HepG2 (cell line): ENCODE measurements around the gene THOC6. TPM values are rescaled to one million over a fixed set of nuclear protein-coding genes. Genes with fewer than 3 reads are reported as not detected.
A peak's percentile ranks its signal among the peaks of the same experiment; 100 is the strongest.

Source experiments
- ATAC-seq: fragments of 200-7000 bp; cut with Tn5 transposase; 3 replicates; pipeline ENCODE4 v1.9.1; 2020; ENCODE audit warnings: mild to moderate bottlenecking, moderate library complexity
- BruUV-seq: library from RNA; stranded (reverse); fragments of 400-500 nt; replicated peaks from 2 replicates; lab custom pipeline; 2021; lab: Mats Ljungman, UMichigan
- CTCF ChIA-PET: fragments of 300-600 bp; formaldehyde crosslinking; extraction: SDS; loops from one replicate; lab custom pipeline; 2021; ENCODE audit warnings: low total read pairs, inconsistent platforms, low intra/inter-chr PET ratio; lab: Yijun Ruan, JAX
- POLR2A ChIA-PET: fragments of 350-600 bp; sonication (Branson Sonifier 250); formaldehyde crosslinking; loops from one replicate; lab custom pipeline; 2020; ENCODE audit warnings: antibody characterized with exemption, inconsistent platforms; lab: Yijun Ruan, JAX
- DNase-seq: peaks from one replicate; pipeline ENCODE4 v3.0.0-alpha.2; 2015; ENCODE audit warnings: low spot score
- FAIRE-seq: peaks from 3 replicates; lab custom pipeline; 2011; peaks lifted over from hg19 to GRCh38; lab: Jason Lieb, UNC
- H2AFZ ChIP-seq: one replicate; pipeline ENCODE4 v1.6.1; 2011; ENCODE audit warnings: low read length, inconsistent platforms
- H3K27ac ChIP-seq: fragments of 300-600 bp; 3 replicates; pipeline ENCODE4 v1.8.0; 2011; ENCODE audit warnings: mixed run types, mild to moderate bottlenecking, mixed read lengths, low read length, inconsistent platforms; ENCODE audit not compliant: insufficient read depth; ENCODE audit errors: extremely low read length
- H3K27me3 ChIP-seq, 2 experiments: fragments of 200-600 bp in 1 of 2; 2 replicates in 1 of 2; 3 replicates in 1 of 2; pipeline versions ENCODE4 v1.6.0 to v1.8.0; 2011; ENCODE audit warnings: low read length in 2 of 2, mild to moderate bottlenecking in 2 of 2, moderate library complexity in 2 of 2, inconsistent platforms in 1 of 2; ENCODE audit not compliant: insufficient read depth in 2 of 2, control insufficient read depth in 1 of 2
- H3K36me3 ChIP-seq, 2 experiments: fragments of 200-600 bp in 1 of 2; replicated peaks in 1 of 2; 2 replicates in 1 of 2; 3 replicates in 1 of 2; pipeline versions ENCODE4 v1.5.1 to v1.8.0; 2011; ENCODE audit warnings: low read length in 2 of 2, inconsistent platforms in 1 of 2; ENCODE audit not compliant: insufficient read depth in 2 of 2, control insufficient read depth in 1 of 2
- H3K4me1 ChIP-seq: 2 replicates; pipeline ENCODE4 v1.5.1; 2012; ENCODE audit warnings: low read length, inconsistent platforms; ENCODE audit not compliant: insufficient read depth
- H3K4me2 ChIP-seq: 2 replicates; pipeline ENCODE4 v1.6.0; 2011; ENCODE audit warnings: low read depth, low read length, inconsistent platforms
- H3K4me3 ChIP-seq, 3 experiments: fragments of 200-600 bp in 1 of 3; sonication (generic), shearing (Covaris generic) in 1 of 3; replicated peaks in 1 of 3; 2 replicates each; pipeline ENCODE4 v1.5.1; 2011 to 2016; ENCODE audit warnings: low read length in 3 of 3, inconsistent platforms in 2 of 3, low read depth in 2 of 3, mild to moderate bottlenecking in 2 of 3, control low read depth in 1 of 3, mixed read lengths in 1 of 3; ENCODE audit not compliant: insufficient read depth in 1 of 3
- H3K79me2 ChIP-seq: one replicate; pipeline ENCODE4 v1.6.1; 2011; ENCODE audit warnings: low read length, inconsistent platforms; ENCODE audit not compliant: insufficient read depth
- H3K9ac ChIP-seq: 2 replicates; pipeline ENCODE4 v1.6.0; 2011; ENCODE audit warnings: mild to moderate bottlenecking, low read depth, low read length, inconsistent platforms; ENCODE audit not compliant: insufficient read depth
- H3K9me3 ChIP-seq: 2 replicates; pipeline ENCODE4 v1.5.1; 2012; ENCODE audit warnings: mild to moderate bottlenecking, low read length
- H4K20me1 ChIP-seq: 2 replicates; pipeline ENCODE4 v1.6.0; 2011; ENCODE audit warnings: inconsistent platforms, mild to moderate bottlenecking, low read length, moderate library complexity; ENCODE audit not compliant: insufficient read depth
- ATF6 ChIP-seq: sonication (generic); formaldehyde crosslinking; conservative IDR thresholded peaks from 2 replicates; pipeline ENCODE4 v1.4.0; 2020; ENCODE audit warnings: missing genetic modification reagents
- CENPX ChIP-seq: sonication (generic); formaldehyde crosslinking; IDR thresholded peaks from 2 replicates; pipeline ENCODE4 v1.9.0; 2021; ENCODE audit warnings: mild to moderate bottlenecking, missing genetic modification reagents, moderate library complexity
- DMAP1 ChIP-seq: IDR thresholded peaks from 2 replicates; pipeline ENCODE4 v1.6.1; 2016
- FOXP1 ChIP-seq, 2 experiments: fragments of 450-650 bp in 1 of 2; IDR thresholded peaks; 2 replicates each; pipeline ENCODE4 v1.6.1; 2017 to 2018; ENCODE audit warnings: antibody characterized with exemption in 1 of 2
- HIVEP1 ChIP-seq: sonication (generic); formaldehyde crosslinking; IDR thresholded peaks from 2 replicates; pipeline ENCODE4 v1.4.0; 2020; ENCODE audit warnings: mild to moderate bottlenecking, missing genetic modification reagents
- HOXA7 ChIP-seq: sonication (generic); formaldehyde crosslinking; IDR thresholded peaks from 2 replicates; pipeline ENCODE4 v1.8.1; 2022; ENCODE audit warnings: mild to moderate bottlenecking, missing genetic modification reagents, moderate library complexity
- JDP2 ChIP-seq: sonication (generic); formaldehyde crosslinking; IDR thresholded peaks from 2 replicates; pipeline ENCODE4 v1.8.1; 2022; ENCODE audit warnings: missing genetic modification reagents, borderline replicate concordance
- SALL1 ChIP-seq: sonication (generic); formaldehyde crosslinking; IDR thresholded peaks from 2 replicates; pipeline ENCODE4 v1.8.0; 2022; ENCODE audit warnings: mild to moderate bottlenecking, missing genetic modification reagents
- SNAI1 ChIP-seq: sonication (generic); formaldehyde crosslinking; IDR thresholded peaks from 2 replicates; pipeline ENCODE4 v1.5.0; 2020; ENCODE audit warnings: mild to moderate bottlenecking, missing genetic modification reagents, borderline replicate concordance
- SRSF1 ChIP-seq: fragments of 200-400 bp; formaldehyde crosslinking; optimal IDR thresholded peaks from 2 replicates; pipeline ENCODE3; 2017; ENCODE audit warnings: mild to moderate bottlenecking, low read depth, low read length, moderate library complexity
- TAF15 ChIP-seq: fragments of 200-400 bp; formaldehyde crosslinking; IDR thresholded peaks from one replicate; pipeline ENCODE4 v1.6.1; 2018; ENCODE audit warnings: mild to moderate bottlenecking, low read depth, low read length; ENCODE audit not compliant: poor library complexity, severe bottlenecking
- ZIK1 ChIP-seq: sonication (generic); formaldehyde crosslinking; IDR thresholded peaks from 2 replicates; pipeline ENCODE4 v1.5.0; 2020; ENCODE audit warnings: mild to moderate bottlenecking, low read depth, missing genetic modification reagents, borderline replicate concordance
- ZNF468 ChIP-seq: sonication (generic); formaldehyde crosslinking; IDR thresholded peaks from 2 replicates; pipeline ENCODE4 v1.8.0; 2022; ENCODE audit warnings: mild to moderate bottlenecking, moderate library complexity, missing genetic modification reagents
- ZNF670 ChIP-seq: sonication (generic); formaldehyde crosslinking; IDR thresholded peaks from 2 replicates; pipeline ENCODE4 v1.8.0; 2022; ENCODE audit warnings: mild to moderate bottlenecking, missing genetic modification reagents, borderline replicate concordance
- WGBS: methylation state at CpG from one replicate; pipeline ENCODE4 v1.1.6; 2017; ENCODE audit warnings: low lambda C conversion rate; 5-methylcytosine and 5-hydroxymethylcytosine counted together
- in situ Hi-C: cut with HindIII; loops from 2 replicates; pipeline ENCODE4 v1.10.0; 2017; ENCODE audit warnings: low pct_unique_long_range_greater_than_20kb; ENCODE audit not compliant: extremely low pct_ligation_motif_present
- intact Hi-C: fragments of 100-400 bp; cut with micrococcal nuclease; formaldehyde crosslinking; loops from one replicate; pipeline ENCODE4 v1.10.0; 2022; ENCODE audit not compliant: unreplicated experiment
- polyA plus RNA-seq, 8 experiments: library from polyadenylated mRNA; depleted of rRNA in 3 of 8; stranded (reverse) in 7 of 8; unstranded in 1 of 8; fragments of >200 nt; fragmentation: Illumina TruSeq in 4 of 8; extraction: Trizol in 4 of 8; gene quantifications; 2 replicates each; pipeline versions ENCODE4 v1.2.1 to v1.2.3, GENCODE V29; 2011 to 2016; ENCODE audit warnings: low read depth in 4 of 8, missing spikeins in 1 of 8, mixed read lengths in 1 of 8; ENCODE audit not compliant: insufficient read depth in 1 of 8
- total RNA-seq, 5 experiments: library from RNA; depleted of rRNA; stranded (reverse); fragments of >200 nt; fragmentation: Illumina TruSeq; extraction: Trizol; gene quantifications; 2 replicates each; pipeline ENCODE4 v1.2.3, GENCODE V29; 2016; ENCODE audit warnings: low read depth in 1 of 5
- TF ChIP-seq, protein P1 (sequence below): sonication (generic); formaldehyde crosslinking; IDR thresholded peaks from 2 replicates; pipeline ENCODE4 v1.5.0; 2020; ENCODE audit warnings: missing genetic modification reagents
- TF ChIP-seq, protein P2 (sequence below): sonication (generic); formaldehyde crosslinking; IDR thresholded peaks from 2 replicates; pipeline ENCODE4 v1.4.0; 2020; ENCODE audit warnings: mild to moderate bottlenecking, low read depth, missing genetic modification reagents
- TF ChIP-seq, protein P3 (sequence below), 2 experiments: fragments of 450-650 bp in 1 of 2; sonication (generic) in 1 of 2; formaldehyde crosslinking; IDR thresholded peaks; 2 replicates each; pipeline versions ENCODE4 v1.5.0 to v1.8.0; 2020 to 2022; ENCODE audit warnings: mild to moderate bottlenecking in 1 of 2, missing genetic modification reagents in 1 of 2

THOC6 gene
- total and polyA plus RNA-seq, 2 of the 13 experiments (the other 11 are each of a cell fraction or from before 2014, with no cell fraction given) = 32.1 to 37.0 TPM

DNA sequence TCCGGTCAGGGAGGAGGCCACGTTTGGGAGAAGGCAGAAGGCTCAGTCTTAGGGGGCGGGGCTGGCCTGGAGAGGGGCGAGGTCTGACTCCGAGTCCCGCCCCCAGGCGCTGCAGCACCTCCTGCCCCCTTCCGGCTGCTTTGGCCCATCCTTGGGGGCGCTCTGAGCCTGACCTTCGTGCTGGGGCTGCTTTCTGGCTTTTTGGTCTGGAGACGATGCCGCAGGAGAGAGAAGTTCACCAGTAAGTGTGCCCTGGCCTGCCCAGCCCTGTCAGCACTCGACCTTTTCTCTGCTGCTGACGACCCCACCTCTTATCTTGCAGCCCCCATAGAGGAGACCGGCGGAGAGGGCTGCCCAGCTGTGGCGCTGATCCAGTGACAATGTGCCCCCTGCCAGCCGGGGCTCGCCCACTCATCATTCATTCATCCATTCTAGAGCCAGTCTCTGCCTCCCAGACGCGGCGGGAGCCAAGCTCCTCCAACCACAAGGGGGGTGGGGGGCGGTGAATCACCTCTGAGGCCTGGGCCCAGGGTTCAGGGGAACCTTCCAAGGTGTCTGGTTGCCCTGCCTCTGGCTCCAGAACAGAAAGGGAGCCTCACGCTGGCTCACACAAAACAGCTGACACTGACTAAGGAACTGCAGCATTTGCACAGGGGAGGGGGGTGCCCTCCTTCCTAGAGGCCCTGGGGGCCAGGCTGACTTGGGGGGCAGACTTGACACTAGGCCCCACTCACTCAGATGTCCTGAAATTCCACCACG, 2.2 kb upstream of the THOC6 start:
- ChIA-PET POLR2A (interaction anchor here (0.7 to 18.8 kb wide), 21 partner anchors 10 to 866 kb away, joined by 3 to 750 read pairs (median 5); partner anchors contain the start of genes CLDN9, FLYWCH2, IL32 and KREMEN2), CTCF (interaction anchor here (0.9 kb wide), 1 partner anchor 18 kb away, joined by 4 read pairs; no protein-coding TSS in a partner anchor)
- in situ Hi-C loops (no loop called here), intact Hi-C loops (no loop called here)
- DNase-seq (peak; percentile 68), ATAC-seq (peak; percentile 23), FAIRE-seq (no peak)
- peak overlapping the region; percentile 65 to 93 (median 76) for H3K4me3 ChIP-seq
- peak overlapping the region; percentile 99 for H3K9ac ChIP-seq
- H3K36me3 ChIP-seq = peaks cover 9 to 14% of the 10 kb centered on the region in 2 experiments; a peak in 4 of 5 replicates
- H3K27me3 ChIP-seq = no peaks in the 10 kb centered on the region; a peak in 2 of 5 replicates
- H3K4me2 ChIP-seq = peak overlapping the region; percentile 85
- H3K9me3 ChIP-seq = no peaks in the 10 kb centered on the region
- peak overlapping the region; percentile 93 for H3K27ac ChIP-seq
- 3% methylated on average over 5 of the region's 25 CpGs for WGBS
- no peak overlapping the region for H2AFZ ChIP-seq
- peaks cover 5% of the 10 kb centered on the region for H3K79me2 ChIP-seq
- peaks cover 61% of the 10 kb centered on the region for H3K4me1 ChIP-seq
- peaks cover 31% of the 10 kb centered on the region; the same call in 1 of the 2 replicates for H4K20me1 ChIP-seq
- BruUV-seq = TSS peak; percentile 59
- TF ChIP-seq, protein P1, sequence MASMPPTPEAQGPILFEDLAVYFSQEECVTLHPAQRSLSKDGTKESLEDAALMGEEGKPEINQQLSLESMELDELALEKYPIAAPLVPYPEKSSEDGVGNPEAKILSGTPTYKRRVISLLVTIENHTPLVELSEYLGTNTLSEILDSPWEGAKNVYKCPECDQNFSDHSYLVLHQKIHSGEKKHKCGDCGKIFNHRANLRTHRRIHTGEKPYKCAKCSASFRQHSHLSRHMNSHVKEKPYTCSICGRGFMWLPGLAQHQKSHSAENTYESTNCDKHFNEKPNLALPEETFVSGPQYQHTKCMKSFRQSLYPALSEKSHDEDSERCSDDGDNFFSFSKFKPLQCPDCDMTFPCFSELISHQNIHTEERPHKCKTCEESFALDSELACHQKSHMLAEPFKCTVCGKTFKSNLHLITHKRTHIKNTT (CRISPR knock-in tag) = no peak
- TF ChIP-seq SRSF1 (peak; percentile 47), TAF15 (peak; percentile 18), ATF6 (no peak), SNAI1 (CRISPR knock-in tag) (0 out of 2 replicates have a peak, but pooled peaks have one; percentile 22), HIVEP1 (CRISPR knock-in tag) (no peak), CENPX (CRISPR knock-in tag) (no peak), FOXP1 (IDR thresholded peaks at IDR 0.05) (no peak), FOXP1 (CRISPR knock-in tag; IDR thresholded peaks at IDR 0.05) (no peak), JDP2 (CRISPR knock-in tag) (no peak), HOXA7 (CRISPR knock-in tag) (no peak), ZIK1 (CRISPR knock-in tag) (no peak), DMAP1 (no peak), SALL1 (CRISPR knock-in tag) (peak; percentile 8; the same call in 1 of the 2 replicates), ZNF468 (CRISPR knock-in tag) (0 out of 2 replicates have a peak, but pooled peaks have one; percentile 50), ZNF670 (no peak)
- TF ChIP-seq, protein P2, sequence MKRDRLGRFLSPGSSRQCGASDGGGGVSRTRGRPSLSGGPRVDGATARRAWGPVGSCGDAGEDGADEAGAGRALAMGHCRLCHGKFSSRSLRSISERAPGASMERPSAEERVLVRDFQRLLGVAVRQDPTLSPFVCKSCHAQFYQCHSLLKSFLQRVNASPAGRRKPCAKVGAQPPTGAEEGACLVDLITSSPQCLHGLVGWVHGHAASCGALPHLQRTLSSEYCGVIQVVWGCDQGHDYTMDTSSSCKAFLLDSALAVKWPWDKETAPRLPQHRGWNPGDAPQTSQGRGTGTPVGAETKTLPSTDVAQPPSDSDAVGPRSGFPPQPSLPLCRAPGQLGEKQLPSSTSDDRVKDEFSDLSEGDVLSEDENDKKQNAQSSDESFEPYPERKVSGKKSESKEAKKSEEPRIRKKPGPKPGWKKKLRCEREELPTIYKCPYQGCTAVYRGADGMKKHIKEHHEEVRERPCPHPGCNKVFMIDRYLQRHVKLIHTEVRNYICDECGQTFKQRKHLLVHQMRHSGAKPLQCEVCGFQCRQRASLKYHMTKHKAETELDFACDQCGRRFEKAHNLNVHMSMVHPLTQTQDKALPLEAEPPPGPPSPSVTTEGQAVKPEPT (CRISPR knock-in tag) = no peak; the same call in 1 of the 2 replicates
- TF ChIP-seq, protein P3, sequence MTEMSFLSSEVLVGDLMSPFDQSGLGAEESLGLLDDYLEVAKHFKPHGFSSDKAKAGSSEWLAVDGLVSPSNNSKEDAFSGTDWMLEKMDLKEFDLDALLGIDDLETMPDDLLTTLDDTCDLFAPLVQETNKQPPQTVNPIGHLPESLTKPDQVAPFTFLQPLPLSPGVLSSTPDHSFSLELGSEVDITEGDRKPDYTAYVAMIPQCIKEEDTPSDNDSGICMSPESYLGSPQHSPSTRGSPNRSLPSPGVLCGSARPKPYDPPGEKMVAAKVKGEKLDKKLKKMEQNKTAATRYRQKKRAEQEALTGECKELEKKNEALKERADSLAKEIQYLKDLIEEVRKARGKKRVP (CRISPR knock-in tag; IDR thresholded peaks at IDR 0.05) = no peak
